ENCODE measurements around the gene PTCD2.

DNA sequence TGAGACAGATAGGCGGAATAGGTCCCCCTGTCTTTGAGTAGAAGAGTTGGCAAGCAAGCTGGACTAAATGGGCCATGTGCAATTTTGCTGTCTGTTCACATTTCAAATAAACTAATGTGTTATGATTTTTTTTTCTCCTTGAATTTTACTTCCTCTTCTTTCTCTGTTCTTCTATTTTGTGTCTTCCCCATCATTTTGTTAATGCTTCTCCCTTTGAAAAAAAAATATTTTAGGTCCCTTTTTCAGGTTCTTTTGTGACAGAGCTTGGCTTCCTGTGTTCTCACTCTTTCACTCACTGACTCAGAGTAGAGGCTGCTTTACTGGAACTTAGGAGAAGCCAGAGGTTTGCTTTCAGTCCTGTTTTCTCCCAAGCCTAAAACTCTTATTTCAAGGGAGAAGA, 48.1 kb downstream of the PTCD2 start:
- TF ChIP-seq CTCF (IDR thresholded peaks at IDR 0.05; ENCODE audit: low read depth, low read length, poor library complexity, severe bottlenecking), result no peak
- no peak for TF ChIP-seq EZH2phosphoT487 (IDR thresholded peaks at IDR 0.05; ENCODE audit: borderline replicate concordance, low read length)

Measured in DOHH2 (cell line).